Ishikawa (cell line): ENCODE data around the gene CDPF1.

Experiments
- EP300 ChIP-seq: IDR thresholded peaks from 2 replicates; pipeline ENCODE4 v1.6.1; 2012; ENCODE audit warnings: borderline replicate concordance
- NFIC ChIP-seq: IDR thresholded peaks from 2 replicates; pipeline ENCODE4 v1.6.1; 2012
- RAD21 ChIP-seq: IDR thresholded peaks from 2 replicates; pipeline ENCODE4 v1.6.1; 2012; ENCODE audit warnings: low read depth
- TAF1 ChIP-seq: IDR thresholded peaks from 2 replicates; pipeline ENCODE4 v1.6.1; 2012; ENCODE audit warnings: low read depth, mild to moderate bottlenecking
- TF ChIP-seq, protein P1 (sequence below): IDR thresholded peaks from 2 replicates; pipeline ENCODE4 v1.6.1; 2012
- TF ChIP-seq, protein P2 (sequence below): IDR thresholded peaks from 2 replicates; pipeline ENCODE4 v1.6.1; 2012; ENCODE audit warnings: low read depth, mild to moderate bottlenecking

DNA sequence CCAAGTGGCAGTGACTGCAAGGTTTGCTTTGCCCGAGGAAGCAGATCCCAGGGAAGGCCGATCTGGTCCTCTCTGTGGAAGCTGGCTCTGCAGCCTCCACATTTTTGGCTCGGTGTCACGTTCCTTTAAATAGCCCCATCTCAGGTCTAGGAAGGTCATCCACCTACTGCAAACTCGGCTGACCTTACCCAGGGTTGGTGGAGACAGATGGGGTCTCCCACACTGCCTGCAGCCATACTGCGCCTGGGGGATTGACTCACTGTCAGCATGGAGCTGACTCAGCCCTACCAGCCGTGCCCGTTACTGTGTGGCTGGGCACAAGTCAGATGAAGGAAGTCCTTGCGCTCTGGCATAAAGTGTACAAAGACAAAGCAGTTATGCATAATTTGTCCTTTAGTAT is 16.9 kb downstream of the CDPF1 start:
- no peak for TF ChIP-seq NFIC
- TF ChIP-seq TAF1 = no peak
- no peak for TF ChIP-seq RAD21
- TF ChIP-seq, protein P1, sequence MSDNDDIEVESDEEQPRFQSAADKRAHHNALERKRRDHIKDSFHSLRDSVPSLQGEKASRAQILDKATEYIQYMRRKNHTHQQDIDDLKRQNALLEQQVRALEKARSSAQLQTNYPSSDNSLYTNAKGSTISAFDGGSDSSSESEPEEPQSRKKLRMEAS = no peak
- no peak for TF ChIP-seq EP300
- TF ChIP-seq, protein P2, sequence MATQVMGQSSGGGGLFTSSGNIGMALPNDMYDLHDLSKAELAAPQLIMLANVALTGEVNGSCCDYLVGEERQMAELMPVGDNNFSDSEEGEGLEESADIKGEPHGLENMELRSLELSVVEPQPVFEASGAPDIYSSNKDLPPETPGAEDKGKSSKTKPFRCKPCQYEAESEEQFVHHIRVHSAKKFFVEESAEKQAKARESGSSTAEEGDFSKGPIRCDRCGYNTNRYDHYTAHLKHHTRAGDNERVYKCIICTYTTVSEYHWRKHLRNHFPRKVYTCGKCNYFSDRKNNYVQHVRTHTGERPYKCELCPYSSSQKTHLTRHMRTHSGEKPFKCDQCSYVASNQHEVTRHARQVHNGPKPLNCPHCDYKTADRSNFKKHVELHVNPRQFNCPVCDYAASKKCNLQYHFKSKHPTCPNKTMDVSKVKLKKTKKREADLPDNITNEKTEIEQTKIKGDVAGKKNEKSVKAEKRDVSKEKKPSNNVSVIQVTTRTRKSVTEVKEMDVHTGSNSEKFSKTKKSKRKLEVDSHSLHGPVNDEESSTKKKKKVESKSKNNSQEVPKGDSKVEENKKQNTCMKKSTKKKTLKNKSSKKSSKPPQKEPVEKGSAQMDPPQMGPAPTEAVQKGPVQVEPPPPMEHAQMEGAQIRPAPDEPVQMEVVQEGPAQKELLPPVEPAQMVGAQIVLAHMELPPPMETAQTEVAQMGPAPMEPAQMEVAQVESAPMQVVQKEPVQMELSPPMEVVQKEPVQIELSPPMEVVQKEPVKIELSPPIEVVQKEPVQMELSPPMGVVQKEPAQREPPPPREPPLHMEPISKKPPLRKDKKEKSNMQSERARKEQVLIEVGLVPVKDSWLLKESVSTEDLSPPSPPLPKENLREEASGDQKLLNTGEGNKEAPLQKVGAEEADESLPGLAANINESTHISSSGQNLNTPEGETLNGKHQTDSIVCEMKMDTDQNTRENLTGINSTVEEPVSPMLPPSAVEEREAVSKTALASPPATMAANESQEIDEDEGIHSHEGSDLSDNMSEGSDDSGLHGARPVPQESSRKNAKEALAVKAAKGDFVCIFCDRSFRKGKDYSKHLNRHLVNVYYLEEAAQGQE = no peak
